Measurements from ENCODE around the gene PARP6. TPM values are rescaled to one million over a fixed set of nuclear protein-coding genes. Genes with fewer than 3 reads are reported as not detected.

Gene PARP6
- polyA plus RNA-seq, 3 donors: 12.9 to 165 (median 13.5) TPM

- no peaks in the 10 kb centered on the region for H3K36me3 ChIP-seq (replicated peaks in 1 of 2; ENCODE audit: control insufficient read depth in 1 of 2, insufficient read depth in 2 of 2, low read length in 2 of 2)
- H4K20me1 ChIP-seq (ENCODE audit: insufficient read depth, low read length): peaks cover 7% of the 10 kb centered on the region
- Mint-ChIP-seq H3K36me3 (peaks cover 0 to 4% of the 10 kb centered on the region in 2 donors), H3K4me3 (peak overlapping the region; percentile 99), H3K27me3 (ENCODE audit: low read depth in 3 of 3) (no peaks in the 10 kb centered on the region), H3K27ac (peak overlapping the region; percentile 98 to 100 (median 99)), H3K4me1 (peaks cover 61% of the 10 kb centered on the region), H3K9me3 (peaks cover 0 to 2% (median 0%) of the 10 kb centered on the region in 7 donors)
- peak overlapping the region; percentile 98 for H3K9ac ChIP-seq (ENCODE audit: insufficient read depth, low read length, poor library complexity, severe bottlenecking)
- peak overlapping the region; percentile 98 to 100 for H3K27ac ChIP-seq (ENCODE audit: low read depth in 1 of 2, low read length in 2 of 2)
- H3K9me3 ChIP-seq (replicated peaks in 1 of 2; ENCODE audit: control insufficient read depth in 1 of 2, insufficient read depth in 1 of 2, low read length in 2 of 2): no peaks in the 10 kb centered on the region
- no peaks in the 10 kb centered on the region for H3K27me3 ChIP-seq (ENCODE audit: control insufficient read depth in 2 of 2, insufficient read depth in 2 of 2, low read length in 2 of 2)
- H3K4me1 ChIP-seq (ENCODE audit: control insufficient read depth in 1 of 2, insufficient read depth in 2 of 2, low read length in 2 of 2): peaks cover 61 to 66% of the 10 kb centered on the region in 2 donors
- DNase-seq: peak; percentile 75 to 81 (median 79)
- H3K4me3 ChIP-seq (replicated peaks in 1 of 3; ENCODE audit: low read depth in 2 of 3, low read length in 3 of 3): peak overlapping the region; percentile 91 to 95 (median 95)
- 0% methylated on average over 11 of the region's 16 CpGs for whole genome bisulfite sequencing (ENCODE audit: insufficient coverage)
- peak overlapping the region; percentile 86 for H3K4me2 ChIP-seq (replicated peaks; ENCODE audit: extremely low read depth, low read length, poor library complexity, severe bottlenecking)
- no peak for TF ChIP-seq CTCF (IDR thresholded peaks at IDR 0.05)
- peaks cover 53% of the 10 kb centered on the region for H3K79me2 ChIP-seq (ENCODE audit: insufficient read depth, low read length)
- H2AFZ ChIP-seq (ENCODE audit: insufficient read depth, low read depth, low read length, poor library complexity, severe bottlenecking): peak overlapping the region; percentile 63
- intact Hi-C loops (cut with micrococcal nuclease): loop anchor here (1.0 to 5.0 kb wide), 3 partner anchors 35 to 40 kb away; partner anchors contain the start of genes PARP6 (in 2 of the 2) and GRAMD2A (in 1 of the 2)
These were observed 40.4 kb downstream of the PARP6 start for GRCh38 chr15:72231833-72232478.

GRCh38 chr15:72231066-72231832 lies 41.1 kb downstream of the PARP6 start, which contains the start of gene PKM:
TSS of gene PKM (minus strand) at chr15:72231190. CDS start at chr15:72219097, 12,093 bp downstream.
- DNase-seq: peak; percentile 90 to 95 (median 94)
- Mint-ChIP-seq H3K27me3 (ENCODE audit: low read depth in 3 of 3) (no peaks in the 10 kb centered on the region), H3K9me3 (peaks cover 0 to 2% (median 0%) of the 10 kb centered on the region in 7 donors), H3K4me3 (peak within 1 kb of the TSS; percentile 99), H3K4me1 (peaks cover 59% of the 10 kb centered on the region), H3K36me3 (peaks cover 0 to 4% of the 10 kb centered on the region in 2 donors), H3K27ac (peak within 1 kb of the TSS; percentile 98 to 100 (median 100))
- no peaks in the 10 kb centered on the region for H3K9me3 ChIP-seq (replicated peaks in 1 of 2; ENCODE audit: control insufficient read depth in 1 of 2, insufficient read depth in 1 of 2, low read length in 2 of 2)
- peak within 1 kb of the TSS; percentile 63 for H2AFZ ChIP-seq (ENCODE audit: insufficient read depth, low read depth, low read length, poor library complexity, severe bottlenecking)
- peak within 1 kb of the TSS; percentile 98 for H3K9ac ChIP-seq (ENCODE audit: insufficient read depth, low read length, poor library complexity, severe bottlenecking)
- H3K4me1 ChIP-seq (ENCODE audit: control insufficient read depth in 1 of 2, insufficient read depth in 2 of 2, low read length in 2 of 2): peaks cover 61 to 66% of the 10 kb centered on the region in 2 donors
- peaks cover 54% of the 10 kb centered on the region for H3K79me2 ChIP-seq (ENCODE audit: insufficient read depth, low read length)
- TF ChIP-seq CTCF (IDR thresholded peaks at IDR 0.05): no peak
- no peaks in the 10 kb centered on the region for H3K27me3 ChIP-seq (ENCODE audit: control insufficient read depth in 2 of 2, insufficient read depth in 2 of 2, low read length in 2 of 2)
- H3K36me3 ChIP-seq (replicated peaks in 1 of 2; ENCODE audit: control insufficient read depth in 1 of 2, insufficient read depth in 2 of 2, low read length in 2 of 2): no peaks in the 10 kb centered on the region
- intact Hi-C loops (cut with micrococcal nuclease): loop anchor here (1.0 to 5.0 kb wide), 3 partner anchors 34 to 41 kb away; partner anchors contain the start of genes PARP6 (in 2 of the 2) and GRAMD2A (in 1 of the 2)
- peaks cover 14% of the 10 kb centered on the region for H4K20me1 ChIP-seq (ENCODE audit: insufficient read depth, low read length)
- H3K4me3 ChIP-seq (replicated peaks in 1 of 3; ENCODE audit: low read depth in 2 of 3, low read length in 3 of 3): peak within 1 kb of the TSS; percentile 91 to 95 (median 95)
- WGBS (ENCODE audit: insufficient coverage): 0% methylated on average over 59 of the region's 67 CpGs
- peak within 1 kb of the TSS; percentile 98 to 100 for H3K27ac ChIP-seq (ENCODE audit: low read depth in 1 of 2, low read length in 2 of 2)
- H3K4me2 ChIP-seq (replicated peaks; ENCODE audit: extremely low read depth, low read length, poor library complexity, severe bottlenecking): peak within 1 kb of the TSS; percentile 86

Measured in CD14-positive monocyte (primary cell).